ENCODE data around the gene CACNB3.
"Not testable (repeated sequence)": the region's sequence is repeated elsewhere in the genome, so short reads cannot be mapped to it uniquely, and the experiment has no call there.

The CACNB3 gene

GRCh38 chr12:48858043-48858442, 39.7 kb downstream of the CACNB3 start:
- H3K36me3 ChIP-seq (ENCODE audit: control insufficient read depth, insufficient read depth, low read length) = no peaks in the 10 kb centered on the region
- H3K27me3 ChIP-seq (ENCODE audit: control insufficient read depth, insufficient read depth, low read length) = no peaks in the 10 kb centered on the region
- no peak overlapping the region for H3K27ac ChIP-seq
- no peak overlapping the region for H3K9ac ChIP-seq
- no peak for TF ChIP-seq CTCF (IDR thresholded peaks at IDR 0.05)
- H3K4me3 ChIP-seq (ENCODE audit: low read depth, low read length) = no peak overlapping the region
- H3K4me2 ChIP-seq (ENCODE audit: low read length) = no peak overlapping the region
- no peaks in the 10 kb centered on the region for H3K4me1 ChIP-seq
- no peak overlapping the region for H2AFZ ChIP-seq
- H3K9me3 ChIP-seq (ENCODE audit: control insufficient read depth, low read length) = no peaks in the 10 kb centered on the region
- no peaks in the 10 kb centered on the region for H3K79me2 ChIP-seq

- TF ChIP-seq CTCF (IDR thresholded peaks at IDR 0.05) = no peak
- Histone ChIP-seq H3K4me3 (ENCODE audit: low read depth, low read length) (no peak overlapping the region), H3K79me2 (no peaks in the 10 kb centered on the region), H2AFZ (no peak overlapping the region), H3K4me2 (ENCODE audit: low read length) (no peak overlapping the region), H3K27ac (no peak overlapping the region), H3K4me1 (no peaks in the 10 kb centered on the region), H3K9ac (no peak overlapping the region), H3K9me3 (ENCODE audit: control insufficient read depth, low read length) (no peaks in the 10 kb centered on the region), H3K27me3 (ENCODE audit: control insufficient read depth, insufficient read depth, low read length) (no peaks in the 10 kb centered on the region), H3K36me3 (ENCODE audit: control insufficient read depth, insufficient read depth, low read length) (no peaks in the 10 kb centered on the region)
These were observed 41.3 kb downstream of the CACNB3 start for GRCh38 chr12:48859607-48860006.

- not testable (repeated sequence) for H3K4me2 ChIP-seq (ENCODE audit: low read length); H3K36me3 ChIP-seq (ENCODE audit: control insufficient read depth, insufficient read depth, low read length); H2AFZ ChIP-seq; H3K9ac ChIP-seq; H3K27me3 ChIP-seq (ENCODE audit: control insufficient read depth, insufficient read depth, low read length); H3K9me3 ChIP-seq (ENCODE audit: control insufficient read depth, low read length); H3K79me2 ChIP-seq; H3K27ac ChIP-seq; H3K4me1 ChIP-seq; H3K4me3 ChIP-seq (ENCODE audit: low read depth, low read length)
These were observed 41.9 kb downstream of the CACNB3 start for GRCh38 chr12:48860236-48860635.

- no peak overlapping the region for H2AFZ ChIP-seq
- no peak for TF ChIP-seq CTCF (IDR thresholded peaks at IDR 0.05)
- H3K9me3 ChIP-seq (ENCODE audit: control insufficient read depth, low read length) = no peaks in the 10 kb centered on the region
- H3K36me3 ChIP-seq (ENCODE audit: control insufficient read depth, insufficient read depth, low read length) = no peaks in the 10 kb centered on the region
- no peak overlapping the region for H3K9ac ChIP-seq
- no peak overlapping the region for H3K27ac ChIP-seq
- H3K4me3 ChIP-seq (ENCODE audit: low read depth, low read length) = no peak overlapping the region
- H3K79me2 ChIP-seq = no peaks in the 10 kb centered on the region
- no peaks in the 10 kb centered on the region for H3K27me3 ChIP-seq (ENCODE audit: control insufficient read depth, insufficient read depth, low read length)
- no peak overlapping the region for H3K4me2 ChIP-seq (ENCODE audit: low read length)
- peaks cover 3% of the 10 kb centered on the region for H3K4me1 ChIP-seq
These were observed 42.8 kb downstream of the CACNB3 start for GRCh38 chr12:48861111-48861510.

GRCh38 chr12:48862760-48863159, 44.5 kb downstream of the CACNB3 start:
- no peak for TF ChIP-seq CTCF (IDR thresholded peaks at IDR 0.05)
- H3K4me3 ChIP-seq (ENCODE audit: low read depth, low read length) = no peak overlapping the region
- H3K9ac ChIP-seq = no peak overlapping the region
- no peak overlapping the region for H2AFZ ChIP-seq
- H3K36me3 ChIP-seq (ENCODE audit: control insufficient read depth, insufficient read depth, low read length) = no peaks in the 10 kb centered on the region
- peaks cover 3% of the 10 kb centered on the region for H3K4me1 ChIP-seq
- H3K27ac ChIP-seq = no peak overlapping the region
- no peaks in the 10 kb centered on the region for H3K79me2 ChIP-seq
- no peaks in the 10 kb centered on the region for H3K27me3 ChIP-seq (ENCODE audit: control insufficient read depth, insufficient read depth, low read length)
- H3K4me2 ChIP-seq (ENCODE audit: low read length) = no peak overlapping the region
- no peaks in the 10 kb centered on the region for H3K9me3 ChIP-seq (ENCODE audit: control insufficient read depth, low read length)

Measured in parathyroid adenoma (tissue), 2 donors.